GM19035 (cell line): ENCODE measurements around the gene SH2D5.
"Not testable (repeated sequence)": the region's sequence is repeated elsewhere in the genome, so short reads cannot be mapped to it uniquely, and the experiment has no call there.

ENCODE experiments used
- ATAC-seq: cut with Tn5 transposase; IDR thresholded peaks from one replicate; pipeline ENCODE4 v1.9.1; 2021; ENCODE audit not compliant: unreplicated experiment

Gene SH2D5

GRCh38 chr1:20728371-20729154 is 3.9 kb downstream of the SH2D5 start:
- ATAC-seq: no peak

GRCh38 chr1:20727746-20728316 is 4.7 kb downstream of the SH2D5 start:
- no peak for ATAC-seq

- ATAC-seq: no peak
Measured at GRCh38 chr1:20726932-20727745, 5.4 kb downstream of the SH2D5 start.

GRCh38 chr1:20726118-20726911 is 6.2 kb downstream of the SH2D5 start:
- no peak for ATAC-seq

- no peak for ATAC-seq
Measured at GRCh38 chr1:20725189-20726117, 7.0 kb downstream of the SH2D5 start.

GRCh38 chr1:20724364-20725188 is 7.9 kb downstream of the SH2D5 start:
- ATAC-seq: no peak

GRCh38 chr1:20723537-20724363 is 8.8 kb downstream of the SH2D5 start:
- no peak for ATAC-seq

GRCh38 chr1:20723159-20723536 is 9.4 kb downstream of the SH2D5 start:
- ATAC-seq: no peak

- no peak for ATAC-seq
Measured at GRCh38 chr1:20721117-20722061, 11.1 kb downstream of the SH2D5 start.

- no peak for ATAC-seq
Measured at GRCh38 chr1:20720631-20721091, 11.8 kb downstream of the SH2D5 start.

GRCh38 chr1:20719871-20720620 is 12.5 kb downstream of the SH2D5 start:
- no peak for ATAC-seq

- no peak for ATAC-seq
Measured at GRCh38 chr1:20719261-20719660, 13.2 kb downstream of the SH2D5 start.

GRCh38 chr1:20718343-20718882 is 14.1 kb downstream of the SH2D5 start:
- ATAC-seq: not testable (repeated sequence)

GRCh38 chr1:20717452-20718342 is 14.8 kb downstream of the SH2D5 start, which contains the start of gene KIF17:
TSS of gene KIF17 (minus strand) at chr1:20718007. CDS start at chr1:20717706, 301 bp downstream.
- ATAC-seq: no peak

GRCh38 chr1:20716232-20716631 is 16.3 kb downstream of the SH2D5 start:
- ATAC-seq: no peak
